Activated T-cell treated with anti-CD3 and anti-CD28 coated beads for 4 hours (primary cell): ENCODE data around the gene SETBP1.

ENCODE experiments used
- DNase-seq: peaks from one replicate; pipeline ENCODE4 v3.0.0-alpha.2; 2020

SETBP1 gene

GRCh38 chr18:45054636-45055035 is 373.9 kb downstream of the SETBP1 start:
- no peak for DNase-seq

- DNase-seq: no peak
Measured at GRCh38 chr18:45055811-45056210, 375.1 kb downstream of the SETBP1 start.

GRCh38 chr18:45056926-45057325 is 376.2 kb downstream of the SETBP1 start:
- no peak for DNase-seq

- DNase-seq: no peak
Measured at GRCh38 chr18:45057955-45058600, 377.4 kb downstream of the SETBP1 start.

- no peak for DNase-seq
Measured at GRCh38 chr18:45059695-45060094, 379.0 kb downstream of the SETBP1 start.

GRCh38 chr18:45060102-45060501 is 379.4 kb downstream of the SETBP1 start:
- DNase-seq: no peak

- DNase-seq: no peak
Measured at GRCh38 chr18:45061359-45061758, 380.7 kb downstream of the SETBP1 start.

- DNase-seq: no peak
Measured at GRCh38 chr18:45063246-45064038, 382.8 kb downstream of the SETBP1 start.

- DNase-seq: no peak
Measured at GRCh38 chr18:45066210-45066609, 385.5 kb downstream of the SETBP1 start.

GRCh38 chr18:45066886-45067285 is 386.2 kb downstream of the SETBP1 start:
- no peak for DNase-seq

- no peak for DNase-seq
Measured at GRCh38 chr18:45068400-45069094, 387.9 kb downstream of the SETBP1 start.

GRCh38 chr18:45069546-45069945 is 388.9 kb downstream of the SETBP1 start:
- DNase-seq: no peak

- no peak for DNase-seq
Measured at GRCh38 chr18:45071956-45072355, 391.3 kb downstream of the SETBP1 start.

GRCh38 chr18:45073556-45073955 is 392.9 kb downstream of the SETBP1 start:
- no peak for DNase-seq

GRCh38 chr18:45081566-45082181 is 401.0 kb downstream of the SETBP1 start:
- DNase-seq: no peak

- no peak for DNase-seq
Measured at GRCh38 chr18:45083226-45083855, 402.7 kb downstream of the SETBP1 start.

GRCh38 chr18:45084206-45084605 is 403.5 kb downstream of the SETBP1 start:
- DNase-seq: no peak

GRCh38 chr18:45085916-45086624 is 405.4 kb downstream of the SETBP1 start:
- no peak for DNase-seq

- no peak for DNase-seq
Measured at GRCh38 chr18:45086777-45087176, 406.1 kb downstream of the SETBP1 start.

GRCh38 chr18:45090526-45091140 is 409.9 kb downstream of the SETBP1 start:
- no peak for DNase-seq

GRCh38 chr18:45100321-45101105 is 419.8 kb downstream of the SETBP1 start:
- no peak for DNase-seq
